Measurements from ENCODE around the gene GCM1.

DNA sequence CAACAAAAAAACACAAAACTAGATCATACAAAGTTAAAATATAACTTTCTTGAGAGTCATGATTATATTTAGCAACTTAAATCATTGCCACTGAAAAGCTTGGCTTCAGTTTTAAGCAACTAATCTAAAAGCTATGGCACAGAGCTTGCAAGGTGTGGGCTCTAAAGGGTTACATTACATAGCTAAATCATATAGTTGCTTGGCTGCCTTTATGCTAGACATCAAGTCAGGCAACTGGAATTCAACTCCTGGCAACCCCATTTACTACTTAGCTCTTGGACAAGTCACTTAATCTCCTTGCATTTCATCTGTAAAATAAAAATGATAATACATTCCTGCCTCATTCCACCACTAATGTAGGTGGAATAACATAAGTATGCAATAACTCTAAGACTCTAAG is 40.9 kb upstream of the GCM1 start:
- TF ChIP-seq, protein P1, sequence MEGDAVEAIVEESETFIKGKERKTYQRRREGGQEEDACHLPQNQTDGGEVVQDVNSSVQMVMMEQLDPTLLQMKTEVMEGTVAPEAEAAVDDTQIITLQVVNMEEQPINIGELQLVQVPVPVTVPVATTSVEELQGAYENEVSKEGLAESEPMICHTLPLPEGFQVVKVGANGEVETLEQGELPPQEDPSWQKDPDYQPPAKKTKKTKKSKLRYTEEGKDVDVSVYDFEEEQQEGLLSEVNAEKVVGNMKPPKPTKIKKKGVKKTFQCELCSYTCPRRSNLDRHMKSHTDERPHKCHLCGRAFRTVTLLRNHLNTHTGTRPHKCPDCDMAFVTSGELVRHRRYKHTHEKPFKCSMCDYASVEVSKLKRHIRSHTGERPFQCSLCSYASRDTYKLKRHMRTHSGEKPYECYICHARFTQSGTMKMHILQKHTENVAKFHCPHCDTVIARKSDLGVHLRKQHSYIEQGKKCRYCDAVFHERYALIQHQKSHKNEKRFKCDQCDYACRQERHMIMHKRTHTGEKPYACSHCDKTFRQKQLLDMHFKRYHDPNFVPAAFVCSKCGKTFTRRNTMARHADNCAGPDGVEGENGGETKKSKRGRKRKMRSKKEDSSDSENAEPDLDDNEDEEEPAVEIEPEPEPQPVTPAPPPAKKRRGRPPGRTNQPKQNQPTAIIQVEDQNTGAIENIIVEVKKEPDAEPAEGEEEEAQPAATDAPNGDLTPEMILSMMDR (IDR thresholded peaks at IDR 0.05; ENCODE audit: low read depth, low read length, missing input control): no peak
- TF ChIP-seq, protein P2, sequence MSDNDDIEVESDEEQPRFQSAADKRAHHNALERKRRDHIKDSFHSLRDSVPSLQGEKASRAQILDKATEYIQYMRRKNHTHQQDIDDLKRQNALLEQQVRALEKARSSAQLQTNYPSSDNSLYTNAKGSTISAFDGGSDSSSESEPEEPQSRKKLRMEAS (IDR thresholded peaks at IDR 0.05): no peak
- TF ChIP-seq SP1 (IDR thresholded peaks at IDR 0.05) (no peak), EGR1 (IDR thresholded peaks at IDR 0.05; ENCODE audit: low read depth in 2 of 2) (no peak), HNF4G (IDR thresholded peaks at IDR 0.05) (no peak), FOXA1 (IDR thresholded peaks at IDR 0.05) (no peak), YY1 (IDR thresholded peaks at IDR 0.05) (no peak), JUND (IDR thresholded peaks at IDR 0.05) (no peak), HNF4A (conservative IDR thresholded peaks at IDR 0.05) (no peak), TAF1 (conservative IDR thresholded peaks at IDR 0.05) (no peak), GABPA (IDR thresholded peaks at IDR 0.05 in 1 of 2, conservative IDR thresholded peaks at IDR 0.05 in 1 of 2) (no peak), RAD21 (IDR thresholded peaks at IDR 0.05) (no peak)
- TF ChIP-seq, protein P3, sequence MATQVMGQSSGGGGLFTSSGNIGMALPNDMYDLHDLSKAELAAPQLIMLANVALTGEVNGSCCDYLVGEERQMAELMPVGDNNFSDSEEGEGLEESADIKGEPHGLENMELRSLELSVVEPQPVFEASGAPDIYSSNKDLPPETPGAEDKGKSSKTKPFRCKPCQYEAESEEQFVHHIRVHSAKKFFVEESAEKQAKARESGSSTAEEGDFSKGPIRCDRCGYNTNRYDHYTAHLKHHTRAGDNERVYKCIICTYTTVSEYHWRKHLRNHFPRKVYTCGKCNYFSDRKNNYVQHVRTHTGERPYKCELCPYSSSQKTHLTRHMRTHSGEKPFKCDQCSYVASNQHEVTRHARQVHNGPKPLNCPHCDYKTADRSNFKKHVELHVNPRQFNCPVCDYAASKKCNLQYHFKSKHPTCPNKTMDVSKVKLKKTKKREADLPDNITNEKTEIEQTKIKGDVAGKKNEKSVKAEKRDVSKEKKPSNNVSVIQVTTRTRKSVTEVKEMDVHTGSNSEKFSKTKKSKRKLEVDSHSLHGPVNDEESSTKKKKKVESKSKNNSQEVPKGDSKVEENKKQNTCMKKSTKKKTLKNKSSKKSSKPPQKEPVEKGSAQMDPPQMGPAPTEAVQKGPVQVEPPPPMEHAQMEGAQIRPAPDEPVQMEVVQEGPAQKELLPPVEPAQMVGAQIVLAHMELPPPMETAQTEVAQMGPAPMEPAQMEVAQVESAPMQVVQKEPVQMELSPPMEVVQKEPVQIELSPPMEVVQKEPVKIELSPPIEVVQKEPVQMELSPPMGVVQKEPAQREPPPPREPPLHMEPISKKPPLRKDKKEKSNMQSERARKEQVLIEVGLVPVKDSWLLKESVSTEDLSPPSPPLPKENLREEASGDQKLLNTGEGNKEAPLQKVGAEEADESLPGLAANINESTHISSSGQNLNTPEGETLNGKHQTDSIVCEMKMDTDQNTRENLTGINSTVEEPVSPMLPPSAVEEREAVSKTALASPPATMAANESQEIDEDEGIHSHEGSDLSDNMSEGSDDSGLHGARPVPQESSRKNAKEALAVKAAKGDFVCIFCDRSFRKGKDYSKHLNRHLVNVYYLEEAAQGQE (IDR thresholded peaks at IDR 0.05): no peak

All from liver (tissue), 3 donors.